Urothelium cell line (cell line): Measurements from ENCODE around the gene WDR5B.

ENCODE experiments used
- DNase-seq: peaks from one replicate; pipeline ENCODE4 v3.0.0; 2011; ENCODE audit warnings: low spot score, mixed read lengths
- FAIRE-seq: peaks from 2 replicates; lab custom pipeline; 2011; peaks lifted over from hg19 to GRCh38; lab: Jason Lieb, UNC

The WDR5B gene

DNA sequence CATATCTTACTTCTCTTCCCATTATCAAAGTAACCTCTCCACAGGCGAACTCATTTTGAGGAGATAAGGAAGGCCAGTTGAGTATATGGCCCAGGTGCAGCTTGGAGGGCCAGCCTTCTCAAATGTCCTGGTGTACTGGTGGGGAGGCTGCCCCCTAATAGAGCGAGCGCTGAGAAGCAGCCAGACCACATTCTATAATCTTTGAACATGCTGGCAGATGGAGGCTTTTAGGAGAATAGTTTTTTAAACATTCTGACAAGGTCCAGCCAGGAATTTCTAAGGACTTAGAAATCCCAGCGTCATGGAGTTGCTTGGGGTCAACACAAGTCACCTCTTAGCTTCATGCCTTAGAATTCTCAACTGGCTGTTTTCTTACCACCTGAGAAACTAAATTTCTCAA, 5.8 kb downstream of the WDR5B start:
- DNase-seq (no peak), FAIRE-seq (no peak)

DNA sequence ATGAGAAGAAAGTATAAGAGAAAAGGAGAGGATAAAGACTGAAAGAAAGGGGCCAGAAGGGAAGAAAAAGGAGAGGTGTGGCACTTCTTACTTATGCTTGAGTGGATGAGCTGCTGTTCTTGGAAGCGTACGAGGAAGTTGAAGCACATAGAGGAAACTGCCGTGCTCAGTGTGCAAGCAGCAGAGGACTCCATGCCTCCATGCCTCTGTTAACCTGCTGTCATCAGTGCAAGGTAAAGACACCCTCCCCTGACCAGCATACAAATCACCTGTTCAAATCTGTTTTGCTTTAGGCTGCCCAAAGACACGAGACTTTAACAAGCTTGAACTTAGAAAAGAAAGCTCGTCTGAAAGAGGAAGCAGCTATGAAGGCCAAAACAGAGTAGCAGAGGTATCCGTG, 6.4 kb downstream of the WDR5B start:
- FAIRE-seq: no peak
- DNase-seq: no peak

DNA sequence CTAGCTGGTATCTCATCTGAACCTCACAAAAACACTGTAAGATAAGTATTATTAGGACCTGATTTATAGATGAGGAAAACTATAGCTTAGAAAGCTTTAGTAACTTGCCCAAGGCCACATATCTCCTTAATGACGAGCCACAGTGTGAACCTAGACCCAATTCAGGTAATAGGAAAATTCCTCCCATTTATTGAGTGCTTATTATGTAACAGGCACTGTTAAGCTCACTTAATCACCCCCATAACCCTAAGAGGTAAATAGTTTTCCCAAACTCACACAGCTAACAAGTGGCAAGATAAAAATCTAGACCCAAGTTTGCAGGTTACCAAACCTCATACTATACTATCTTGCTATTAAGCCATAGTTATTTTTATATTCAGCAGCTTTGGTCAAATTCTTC, 7.9 kb downstream of the WDR5B start:
- FAIRE-seq (no peak), DNase-seq (no peak)

DNA sequence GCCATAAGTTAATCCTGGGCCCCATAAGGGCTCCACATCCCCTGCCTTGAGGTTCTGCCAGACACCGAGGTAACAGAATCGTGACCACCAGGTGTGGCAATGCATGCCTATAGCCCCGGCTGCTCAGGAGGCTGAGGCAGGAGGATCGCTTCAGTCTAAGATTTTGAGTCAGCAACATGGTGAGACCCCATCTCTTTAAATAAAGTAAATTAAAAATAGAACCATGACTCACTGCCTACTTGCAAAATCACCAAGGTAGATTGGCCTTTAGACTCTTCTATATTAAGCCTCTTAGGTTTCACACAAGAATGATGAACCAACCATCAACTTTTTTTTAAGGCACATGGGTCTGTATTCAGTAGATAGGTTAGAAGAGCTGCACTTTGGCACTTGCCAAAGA, 9.7 kb downstream of the WDR5B start:
- FAIRE-seq (no peak), DNase-seq (no peak)

DNA sequence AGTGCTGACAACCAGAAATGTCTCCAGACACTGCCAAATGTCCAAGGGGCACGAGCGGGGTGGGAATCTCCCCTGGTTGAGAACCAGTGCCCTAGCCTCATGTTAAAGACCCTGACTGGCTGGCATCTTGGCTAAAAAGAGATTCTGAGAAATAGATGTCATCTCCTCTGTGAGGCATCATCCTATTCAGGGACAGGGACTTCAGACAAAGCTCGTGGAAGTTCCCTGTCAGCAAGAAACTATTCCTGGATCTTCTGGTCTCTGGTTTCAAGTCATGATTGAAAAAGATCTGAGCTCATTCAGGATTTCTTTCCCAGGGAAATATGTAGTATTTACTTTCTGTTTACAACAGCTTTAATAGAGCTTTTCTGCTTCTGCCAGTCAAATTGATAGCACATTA, 10.8 kb downstream of the WDR5B start:
- DNase-seq: no peak
- no peak for FAIRE-seq

DNA sequence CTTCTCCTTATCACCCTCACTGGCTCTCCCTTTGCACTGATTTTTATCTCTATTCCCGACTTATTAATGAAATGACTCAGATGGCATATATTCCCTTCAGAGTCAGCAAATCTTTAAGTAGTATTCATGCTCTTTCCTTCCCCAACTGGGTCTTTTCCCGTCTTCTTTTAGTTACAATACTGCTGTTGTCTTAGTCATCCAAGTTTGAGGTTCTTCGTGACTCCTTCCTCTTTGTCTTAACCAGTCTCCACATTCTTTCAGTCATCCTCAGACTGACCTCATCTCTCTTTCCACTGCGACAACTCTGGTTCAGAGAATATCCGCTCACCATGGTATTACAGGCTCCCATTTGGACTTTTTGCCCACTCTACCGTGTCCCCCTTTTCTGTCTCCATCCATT, 12.4 kb downstream of the WDR5B start:
- FAIRE-seq (no peak), DNase-seq (peak; percentile 33)

DNA sequence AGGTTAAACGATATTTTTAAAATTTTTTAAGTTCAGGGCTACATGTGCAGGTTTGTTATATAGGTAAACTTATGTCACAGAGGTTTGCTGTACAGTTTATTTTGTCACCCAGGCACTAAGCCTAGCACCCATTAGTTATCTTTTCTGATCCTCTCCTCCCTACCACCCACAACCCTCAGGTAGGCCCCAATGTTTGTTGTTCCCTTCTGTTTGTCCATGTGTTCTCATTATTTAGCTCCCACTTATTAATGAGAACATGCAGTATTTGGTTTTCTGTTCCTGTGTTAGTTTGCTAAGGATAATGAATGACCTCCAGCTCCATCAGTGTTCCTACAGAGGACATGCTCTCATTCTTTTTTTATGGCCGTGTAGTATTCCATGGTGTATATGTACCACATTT, 16.9 kb downstream of the WDR5B start:
- DNase-seq (no peak), FAIRE-seq (no peak)

DNA sequence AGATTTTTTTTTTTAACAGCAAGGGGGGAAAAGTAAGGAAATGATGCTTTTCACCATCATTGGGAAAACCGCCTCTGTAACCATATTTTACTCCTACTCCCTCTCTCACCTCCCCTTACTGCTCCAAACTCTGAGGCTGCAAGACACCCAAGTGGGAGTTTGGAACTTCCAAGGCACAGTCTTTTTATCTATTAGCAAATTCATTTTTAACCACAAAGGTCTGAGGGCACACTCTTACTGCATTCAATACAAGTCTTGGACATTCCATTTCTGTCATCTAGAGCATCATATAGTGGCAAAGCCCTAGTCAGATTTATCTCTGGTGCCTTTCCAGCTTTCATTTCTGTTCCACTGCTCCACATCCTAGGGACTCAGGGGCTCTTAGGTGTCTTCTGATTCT, 18.7 kb downstream of the WDR5B start:
- FAIRE-seq: no peak
- DNase-seq: no peak

DNA sequence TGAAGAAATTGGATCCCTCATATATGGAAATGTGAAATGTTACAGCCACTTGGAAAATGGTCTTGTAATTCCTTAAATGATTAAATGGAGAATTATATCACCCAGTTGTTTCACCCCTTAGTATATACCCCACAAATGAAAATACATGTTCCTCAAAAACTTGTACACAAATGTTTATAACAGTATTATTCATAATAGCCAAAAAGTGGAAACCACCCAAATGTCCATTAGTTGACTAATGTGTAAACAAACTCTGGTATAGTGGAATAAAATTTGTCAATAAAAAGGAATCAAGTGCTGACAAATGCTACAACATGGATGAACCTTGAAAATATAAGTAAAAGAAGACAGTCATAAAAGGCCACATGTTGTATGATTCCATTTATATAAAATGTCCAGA, 19.4 kb downstream of the WDR5B start:
- DNase-seq: no peak
- FAIRE-seq: no peak

DNA sequence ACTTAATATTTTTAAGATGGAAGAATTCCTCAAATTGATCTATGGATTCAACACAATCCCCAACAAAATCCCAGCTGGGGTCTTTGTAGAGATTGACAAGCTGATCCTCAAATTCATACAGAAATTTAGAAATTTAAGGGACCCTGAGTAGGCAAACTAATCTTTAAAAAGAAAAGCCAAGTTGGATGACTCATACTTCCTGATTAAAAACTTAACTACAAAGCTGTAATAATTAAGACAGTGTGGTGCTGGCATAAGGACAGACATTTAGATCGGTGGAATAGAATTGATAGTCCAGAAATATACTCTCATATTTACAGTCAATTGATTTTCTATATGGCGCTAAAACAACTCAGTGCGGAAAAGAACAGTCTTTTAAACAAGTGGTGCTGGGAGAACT, 20.3 kb downstream of the WDR5B start:
- DNase-seq (no peak), FAIRE-seq (no peak)

DNA sequence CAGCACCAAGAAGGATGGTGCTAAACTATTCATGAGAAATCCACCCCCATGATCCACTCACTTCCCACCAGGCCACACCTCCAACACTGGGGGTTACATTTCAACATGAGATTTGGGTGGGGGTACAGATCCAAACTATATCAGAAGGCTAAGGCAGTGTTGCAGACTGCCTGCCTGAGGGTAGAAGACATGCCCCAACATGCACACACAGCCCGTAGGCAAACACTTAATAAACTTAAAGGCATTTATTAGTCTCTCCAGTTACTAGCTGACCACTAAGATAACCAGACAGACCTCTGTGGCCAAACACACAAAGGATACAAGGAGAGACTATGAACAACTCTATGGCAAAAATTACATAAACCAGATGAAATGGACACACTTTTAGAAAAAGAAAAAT, 21.7 kb downstream of the WDR5B start:
- DNase-seq (no peak), FAIRE-seq (peak; percentile 56)

DNA sequence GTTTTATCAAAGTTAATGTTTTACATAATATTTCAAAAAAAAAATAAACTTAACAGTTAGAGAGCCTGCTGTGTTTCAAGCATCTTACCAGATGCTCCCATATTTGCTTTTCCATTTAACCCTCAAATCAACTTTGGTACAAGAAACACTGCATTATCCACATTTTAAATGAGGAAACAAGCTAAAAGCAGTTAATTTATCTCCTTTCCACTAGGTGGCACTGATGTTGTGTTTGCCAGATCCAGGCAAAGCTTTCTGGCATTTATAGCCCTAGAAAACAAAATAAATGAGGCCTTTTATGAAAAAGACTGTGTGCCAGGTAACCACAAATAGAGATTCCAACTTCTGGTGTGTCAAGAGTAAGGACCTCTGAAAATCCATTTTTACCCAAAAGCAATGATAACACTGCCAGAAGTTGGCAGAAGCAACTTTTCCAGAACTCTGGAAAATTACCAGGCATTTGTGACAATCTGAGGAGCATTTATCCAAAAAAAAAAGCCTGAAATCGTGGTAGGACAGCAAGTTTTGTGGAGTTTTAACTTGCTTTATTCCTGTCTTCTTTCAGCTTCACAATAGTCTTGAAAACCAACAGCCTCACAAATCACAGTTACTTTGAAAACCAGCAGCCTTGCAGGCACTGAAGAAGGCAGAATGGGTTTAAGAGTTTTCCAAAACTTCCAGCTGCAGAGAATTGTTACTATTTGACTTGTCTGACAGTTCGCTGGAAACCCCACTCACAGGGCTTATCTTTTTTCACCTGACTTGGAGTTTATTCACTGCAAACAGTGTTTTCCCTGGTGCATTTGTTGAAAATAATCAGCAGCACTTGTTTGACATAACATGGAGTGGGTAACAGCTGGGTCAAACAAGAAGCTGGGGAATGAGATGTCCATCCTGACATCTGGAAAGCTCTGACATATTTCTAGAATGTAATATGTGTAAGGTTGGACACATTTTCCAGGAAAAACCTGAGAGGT, 22.7 kb downstream of the WDR5B start:
- FAIRE-seq (no peak), DNase-seq (peak; percentile 44)

DNA sequence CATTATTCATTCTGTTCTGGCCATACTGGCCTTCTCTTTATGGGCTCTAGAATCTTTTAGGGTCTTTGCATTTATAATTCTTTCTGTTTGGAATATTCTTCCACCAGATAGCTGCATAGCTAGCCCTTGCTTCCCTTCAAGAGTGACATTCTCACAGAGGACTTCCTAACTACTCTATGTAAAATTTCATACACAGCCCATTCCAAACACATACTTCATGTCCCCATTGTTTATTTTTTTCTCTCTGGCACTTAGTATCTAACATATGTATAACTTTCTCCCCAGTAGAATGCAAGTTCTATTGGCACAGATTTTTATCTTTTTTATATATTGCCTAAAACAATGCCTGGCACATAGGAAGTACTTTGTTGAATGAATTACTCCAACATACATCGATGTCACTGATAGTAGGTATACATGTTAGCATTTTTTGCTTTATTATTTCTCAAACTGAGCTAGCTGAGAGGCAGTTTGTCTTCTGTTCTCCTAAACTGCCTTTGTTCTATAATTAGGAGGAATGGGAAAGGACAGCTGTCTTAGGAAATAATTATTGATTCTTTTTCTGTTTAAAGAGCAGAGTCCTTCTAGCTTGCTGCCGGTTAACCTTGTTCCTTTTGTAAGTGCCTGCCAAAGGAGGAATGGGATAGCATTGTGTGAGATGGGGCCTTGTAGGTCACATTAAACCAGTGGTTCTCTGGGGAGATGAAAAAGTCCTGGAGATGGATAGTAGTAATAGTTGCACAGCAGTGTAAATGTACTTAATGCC, 24.0 kb downstream of the WDR5B start:
- no peak for FAIRE-seq

DNA sequence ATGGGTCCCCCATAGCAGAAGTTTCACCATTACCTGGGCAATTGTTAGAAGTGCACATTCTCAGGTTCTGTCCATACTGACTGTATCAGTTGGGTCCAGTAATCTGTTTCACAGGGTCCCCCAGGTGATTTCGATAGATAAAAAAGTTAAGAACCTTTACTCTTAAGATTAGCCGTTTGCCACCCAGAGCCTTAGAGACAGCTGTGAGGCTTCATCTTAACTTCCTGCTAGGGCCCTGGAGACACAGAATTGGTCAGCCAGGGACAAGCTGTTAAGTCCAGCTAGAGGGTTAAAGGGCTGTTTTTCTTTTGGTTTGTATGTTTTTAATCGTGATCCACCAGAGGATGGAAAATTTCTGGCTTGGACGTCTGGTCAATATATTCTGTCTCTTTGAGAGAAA, 25.2 kb downstream of the WDR5B start:
- FAIRE-seq: no peak
- no peak for DNase-seq

More for the DNA sequence above, 24.0 kb downstream of the WDR5B start:
- DNase-seq: no peak

DNA sequence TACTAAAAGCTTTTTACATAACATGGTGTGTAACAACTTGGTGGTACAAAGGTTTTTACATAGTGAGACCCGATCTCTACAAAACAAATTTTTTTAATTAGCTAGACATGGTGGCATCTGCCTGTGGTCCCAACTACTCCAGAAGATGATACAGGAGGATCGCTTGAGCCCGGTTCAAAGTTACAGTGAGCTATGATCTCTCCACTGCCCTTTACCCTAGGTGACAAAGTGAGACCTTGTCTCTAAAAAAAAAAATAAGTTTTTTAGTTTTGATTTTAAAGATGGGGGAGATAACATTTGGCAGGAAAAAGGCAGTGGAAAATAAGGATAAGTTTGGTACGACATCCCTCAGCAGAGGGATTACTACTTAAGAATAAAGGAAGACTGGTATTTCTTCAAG, 26.0 kb downstream of the WDR5B start:
- no peak for FAIRE-seq

DNA sequence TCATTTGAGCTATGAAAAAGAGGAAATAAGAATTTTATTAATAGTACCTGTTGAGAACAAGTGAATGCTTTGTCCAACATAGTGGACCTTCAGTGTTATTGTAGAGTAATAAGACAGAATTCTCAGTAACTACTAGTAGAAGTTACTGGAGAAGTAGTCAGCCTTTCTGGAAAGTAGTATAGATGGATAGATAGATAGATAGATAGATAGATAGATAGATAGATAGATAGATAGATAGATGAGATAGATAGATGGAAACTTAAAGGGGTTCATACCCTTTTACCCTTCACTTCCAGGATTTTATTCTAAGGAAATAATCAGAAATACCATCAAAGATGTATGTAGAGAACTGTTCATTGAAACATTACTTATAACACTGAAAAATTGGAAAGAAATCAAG, 26.7 kb downstream of the WDR5B start:
- FAIRE-seq (no peak), DNase-seq (no peak)

More for the DNA sequence above, 26.0 kb downstream of the WDR5B start:
- no peak for DNase-seq

DNA sequence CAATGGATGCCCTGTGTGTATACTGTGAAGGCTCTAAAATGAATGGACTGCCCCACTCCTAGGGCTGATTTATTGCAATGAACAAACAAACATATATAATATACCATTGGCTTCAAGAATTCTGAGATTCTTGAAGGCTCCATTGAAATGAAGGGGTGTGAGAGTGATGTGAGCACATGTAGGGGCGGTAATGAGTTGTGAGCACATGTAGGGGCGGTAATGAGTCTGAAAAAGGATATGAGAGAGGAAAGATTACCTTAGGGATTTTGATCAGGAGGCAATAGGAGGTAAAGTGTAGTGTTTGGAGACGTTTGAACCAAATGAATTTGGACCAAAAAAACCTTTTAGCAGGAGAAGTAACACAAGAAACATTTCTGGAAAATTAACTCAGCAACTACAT, 28.2 kb downstream of the WDR5B start:
- DNase-seq (no peak), FAIRE-seq (no peak)

DNA sequence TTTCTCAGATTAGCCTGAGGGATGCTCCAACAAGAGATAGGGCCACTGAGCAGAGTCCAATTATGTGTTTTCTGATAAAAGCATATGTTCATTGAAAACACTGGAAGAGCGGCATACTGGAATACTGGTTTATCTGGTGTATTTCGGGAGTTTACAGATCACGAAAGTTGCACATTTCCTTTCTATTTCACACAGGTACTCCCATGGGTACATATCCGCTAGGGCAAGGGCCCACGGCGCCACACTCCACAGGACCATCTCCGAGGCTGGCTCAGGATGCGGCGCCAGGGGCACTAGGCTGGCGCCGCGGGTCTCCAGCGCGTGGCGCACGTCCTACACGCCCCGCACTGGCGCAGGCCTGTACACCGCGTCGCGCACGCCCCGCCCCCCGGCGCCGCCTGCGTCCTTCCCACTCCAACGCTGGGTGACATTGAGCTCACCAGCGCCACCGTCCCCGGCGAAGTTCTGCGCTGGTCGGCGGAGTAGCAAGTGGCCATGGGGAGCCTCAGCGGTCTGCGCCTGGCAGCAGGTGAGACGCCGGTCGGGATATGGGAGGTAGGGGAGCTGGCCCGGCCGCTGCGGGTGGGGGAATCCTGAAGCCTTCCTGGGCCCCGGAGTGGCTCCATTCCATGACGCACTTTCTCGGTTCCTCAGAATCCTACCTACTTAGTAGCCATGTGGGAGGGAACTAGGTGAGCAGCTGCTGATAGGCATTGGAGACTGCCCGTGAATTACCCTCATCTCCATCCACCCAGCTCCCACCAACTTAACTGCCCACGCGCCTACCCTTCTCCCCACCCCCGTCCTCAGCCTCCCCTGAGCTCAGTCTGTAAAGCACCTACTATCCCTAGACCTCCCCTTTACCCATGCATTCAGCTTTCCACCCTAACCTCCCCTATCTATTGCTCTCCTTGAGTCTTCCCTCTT, 31.8 kb downstream of the WDR5B start, which contains the start of gene FAM162A:
FAM162A (plus strand) TSS at position 412 of the 927 bp plus-strand sequence; CDS start at position 496, 84 bp downstream.
- FAIRE-seq (peak; percentile 99), DNase-seq (peak; percentile 98)

DNA sequence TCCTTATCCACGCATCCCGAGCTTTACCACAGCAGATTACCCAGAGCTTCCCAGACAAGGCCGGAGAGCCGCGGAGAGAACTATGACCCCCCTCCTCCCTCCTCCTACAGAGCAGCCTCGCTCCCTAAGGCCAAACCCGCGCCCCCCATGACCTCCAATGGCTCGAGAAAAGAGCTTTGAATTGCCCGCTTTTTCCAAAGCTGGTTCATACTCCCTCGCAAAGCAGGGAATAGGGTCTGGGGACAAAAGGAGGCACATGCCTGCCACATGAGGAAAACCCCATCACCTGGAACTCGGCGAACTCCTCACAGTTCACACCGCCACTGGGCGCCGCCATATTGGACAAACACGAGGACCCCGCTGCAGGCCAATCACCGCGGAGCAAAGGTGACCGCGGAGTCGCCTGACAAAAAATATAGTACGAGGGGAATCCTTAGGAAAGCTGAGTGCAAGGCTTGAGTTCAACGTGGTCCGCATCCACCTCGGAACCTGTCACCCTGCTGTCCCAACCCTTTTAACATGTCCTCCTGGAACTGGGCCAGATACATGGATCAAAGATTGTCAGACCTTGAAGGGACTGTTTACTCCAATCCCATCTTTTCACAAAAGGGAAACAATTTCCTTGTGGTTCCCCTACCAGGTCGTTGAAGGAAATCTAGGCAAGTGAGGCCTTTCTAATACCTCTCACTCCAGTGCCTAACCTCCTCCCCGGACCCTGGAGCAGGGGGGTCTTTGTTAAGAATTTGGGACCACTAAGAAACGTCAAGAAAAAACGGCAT, 32.8 kb downstream of the WDR5B start, which contains the start of gene MIX23:
MIX23 (minus strand) TSS at position 344 of the 779 bp plus-strand sequence; CDS start at position 337, 7 bp downstream.
- FAIRE-seq (peak; percentile 66), DNase-seq (peak; percentile 90)

DNA sequence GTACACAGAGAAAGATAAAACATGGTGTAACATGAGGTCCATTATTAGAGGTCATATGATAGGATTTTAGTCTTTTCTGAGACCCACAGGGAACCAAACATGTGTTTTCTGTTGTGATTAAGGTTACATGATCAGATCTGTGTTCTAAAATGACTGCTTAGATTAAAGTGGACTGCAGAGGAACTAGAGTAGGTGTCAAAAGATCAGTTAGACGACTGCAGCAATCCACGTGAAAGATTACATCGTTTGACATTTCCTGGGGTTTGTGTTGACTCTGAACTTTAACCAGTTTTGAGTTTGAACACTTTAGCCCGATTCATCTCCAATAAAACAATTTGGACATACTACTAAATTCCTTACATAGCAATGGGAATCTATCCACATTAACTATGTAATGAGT, 37.9 kb downstream of the WDR5B start:
- DNase-seq (no peak), FAIRE-seq (no peak)
